ENCODE data around the gene C6orf62.
A peak's percentile ranks its signal among the peaks of the same experiment; 100 is the strongest.

DNA sequence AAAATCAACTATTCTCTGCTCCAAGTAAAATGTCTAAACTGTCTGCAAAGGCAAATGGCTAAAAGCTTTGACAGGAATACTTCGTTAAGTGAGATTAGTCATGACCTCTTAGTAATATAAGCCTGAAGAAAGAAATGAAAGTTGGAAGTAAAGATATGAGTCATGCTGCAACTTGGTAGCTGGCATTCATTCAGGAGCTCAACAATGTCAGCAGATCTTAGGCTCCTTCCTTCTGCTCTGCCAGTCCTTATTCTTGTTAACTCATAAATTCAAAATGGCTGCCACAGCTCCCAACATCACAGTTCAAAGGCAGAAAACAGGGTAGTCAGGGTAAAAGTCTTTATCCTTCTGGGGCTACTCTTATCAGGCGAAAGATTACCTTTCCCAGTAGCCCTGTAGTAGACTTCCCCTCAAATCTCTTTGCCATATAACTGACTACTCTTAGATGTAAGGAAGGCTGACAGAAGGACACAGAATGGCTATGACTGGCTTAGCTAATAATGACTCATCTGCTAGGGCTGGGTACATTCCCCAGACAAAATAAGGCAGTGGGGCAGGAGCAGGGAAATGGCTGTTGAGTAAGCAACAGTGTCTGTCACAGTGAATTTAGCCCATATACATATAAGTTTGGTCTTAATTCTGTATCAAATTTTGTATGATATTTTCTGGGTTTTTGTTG lies 24.4 kb upstream of the C6orf62 start:
- TF ChIP-seq RAD21 (IDR thresholded peaks at IDR 0.05; ENCODE audit: low read length) (no peak), EP300 (IDR thresholded peaks at IDR 0.05; ENCODE audit: borderline replicate concordance in 1 of 2, low read depth in 1 of 2, low read length in 1 of 2) (peak in 1 of 2 experiments; percentile 50; a peak in 2 of 4 replicates)
